HG03066 (cell line): ENCODE data around the gene C1QA.

ENCODE experiments used
- ATAC-seq: cut with Tn5 transposase; IDR thresholded peaks from one replicate; pipeline ENCODE4 v1.9.1; 2021; ENCODE audit warnings: low read depth; ENCODE audit not compliant: unreplicated experiment

C1QA gene

GRCh38 chr1:22611530-22611947, 24.9 kb upstream of the C1QA start:
- ATAC-seq = no peak

GRCh38 chr1:22612671-22613571, 23.5 kb upstream of the C1QA start:
- ATAC-seq = no peak

- ATAC-seq = no peak
These were observed 22.9 kb upstream of the C1QA start for GRCh38 chr1:22613572-22613918.

GRCh38 chr1:22613951-22614350, 22.5 kb upstream of the C1QA start:
- no peak for ATAC-seq

- ATAC-seq = no peak
These were observed 20.5 kb upstream of the C1QA start for GRCh38 chr1:22615886-22616285.

- no peak for ATAC-seq
These were observed 19.9 kb upstream of the C1QA start for GRCh38 chr1:22616571-22616970.

GRCh38 chr1:22618056-22618455, 18.4 kb upstream of the C1QA start:
- ATAC-seq = no peak

- ATAC-seq = no peak
These were observed 17.2 kb upstream of the C1QA start for GRCh38 chr1:22619252-22619651.

- no peak for ATAC-seq
These were observed 16.6 kb upstream of the C1QA start for GRCh38 chr1:22619798-22620197.

- ATAC-seq = no peak
These were observed 14.7 kb upstream of the C1QA start for GRCh38 chr1:22621761-22622160.

GRCh38 chr1:22625262-22625925, 11.0 kb upstream of the C1QA start:
- no peak for ATAC-seq

- ATAC-seq = no peak
These were observed 9.9 kb upstream of the C1QA start for GRCh38 chr1:22626237-22627157.

- no peak for ATAC-seq
These were observed 9.1 kb upstream of the C1QA start for GRCh38 chr1:22627331-22627730.

- ATAC-seq = no peak
These were observed 7.6 kb upstream of the C1QA start for GRCh38 chr1:22628698-22629444.

GRCh38 chr1:22629886-22630285, 6.5 kb upstream of the C1QA start:
- ATAC-seq = no peak

- no peak for ATAC-seq
These were observed 2.5 kb upstream of the C1QA start for GRCh38 chr1:22633697-22634463.

GRCh38 chr1:22635436-22635835, 992 bp upstream of the C1QA start:
- ATAC-seq = no peak

GRCh38 chr1:22636927-22637326, 499 bp downstream of the C1QA start:
- no peak for ATAC-seq

GRCh38 chr1:22637907-22638445, 1.5 kb downstream of the C1QA start:
- ATAC-seq = no peak
